T-helper 17 cell (primary cell): ENCODE data around the gene TOMM20L. TPM values are rescaled to one million over a fixed set of nuclear protein-coding genes. Genes with fewer than 3 reads are reported as not detected.
"Not testable (repeated sequence)": the region's sequence is repeated elsewhere in the genome, so short reads cannot be mapped to it uniquely, and the experiment has no call there.

Experiments used
- ATAC-seq: fragments of 150-1000 bp; cut with Tn5 transposase; 2 replicates; pipeline ENCODE4 v1.10.0; 2021; ENCODE audit warnings: mild to moderate bottlenecking, moderate library complexity
- DNase-seq, 3 donors: peaks; one replicate each; pipeline versions ENCODE4 v3.0.0 to v3.0.0-alpha.2; 2020 to 2021
- H3K9me3 ChIP-seq: one replicate; pipeline ENCODE4 v1.7.0; 2013; ENCODE audit warnings: low read length, mild to moderate bottlenecking; ENCODE audit not compliant: control insufficient read depth, poor library complexity, severe bottlenecking
- H3K27ac Mint-ChIP-seq: one replicate; pipeline ENCODE4 v1.8.0; 2022; ENCODE audit warnings: mild to moderate bottlenecking, moderate library complexity, mixed read lengths
- H3K27me3 Mint-ChIP-seq: one replicate; pipeline ENCODE4 v1.8.0; 2022; ENCODE audit warnings: mixed read lengths
- H3K36me3 Mint-ChIP-seq: one replicate; pipeline ENCODE4 v1.8.0; 2022; ENCODE audit warnings: low read depth, mixed read lengths
- H3K4me1 Mint-ChIP-seq: one replicate; pipeline ENCODE4 v1.8.0; 2022; ENCODE audit warnings: mild to moderate bottlenecking, mixed read lengths
- H3K4me3 Mint-ChIP-seq: one replicate; pipeline ENCODE4 v1.8.0; 2022; ENCODE audit warnings: mild to moderate bottlenecking, moderate library complexity, mixed read lengths
- total RNA-seq, 4 donors: library from RNA in 2 of 4; stranded (reverse) in 2 of 4; gene quantifications; one replicate each; pipeline ENCODE4 v1.2.3 and lab custom pipeline; 2022 to 2026

Gene TOMM20L
- total RNA-seq, 2 donors from 2014 or later: not detected

- no peak overlapping the region for H3K27ac Mint-ChIP-seq
These were observed 2.8 kb downstream of the TOMM20L start for GRCh38 chr14:58398495-58398894.

GRCh38 chr14:58398895-58399294 is 3.2 kb downstream of the TOMM20L start:
- H3K4me3 Mint-ChIP-seq: no peak overlapping the region
- DNase-seq: no peak
- no peaks in the 10 kb centered on the region for H3K27me3 Mint-ChIP-seq
- H3K27ac Mint-ChIP-seq: no peak overlapping the region
- H3K9me3 ChIP-seq: no peaks in the 10 kb centered on the region
- H3K4me1 Mint-ChIP-seq: peaks cover 16% of the 10 kb centered on the region
- no peaks in the 10 kb centered on the region for H3K36me3 Mint-ChIP-seq
- ATAC-seq: no peak

More at GRCh38 chr14:58398495-58398894, 2.8 kb downstream of the TOMM20L start:
- Mint-ChIP-seq H3K4me1 (peaks cover 16% of the 10 kb centered on the region), H3K27me3 (no peaks in the 10 kb centered on the region), H3K4me3 (no peak overlapping the region), H3K36me3 (no peaks in the 10 kb centered on the region)
- DNase-seq (no peak), ATAC-seq (no peak)
- H3K9me3 ChIP-seq: no peaks in the 10 kb centered on the region

GRCh38 chr14:58401587-58401986 is 5.9 kb downstream of the TOMM20L start:
- Mint-ChIP-seq H3K36me3 (no peaks in the 10 kb centered on the region), H3K4me1 (peaks cover 12% of the 10 kb centered on the region), H3K4me3 (no peak overlapping the region), H3K27me3 (no peaks in the 10 kb centered on the region), H3K27ac (no peak overlapping the region)
- no peak for DNase-seq
- no peaks in the 10 kb centered on the region for H3K9me3 ChIP-seq
- ATAC-seq: no peak

GRCh38 chr14:58408681-58409215 is 13.0 kb downstream of the TOMM20L start:
- Mint-ChIP-seq H3K4me1 (no peaks in the 10 kb centered on the region), H3K27me3 (no peaks in the 10 kb centered on the region), H3K36me3 (no peaks in the 10 kb centered on the region), H3K27ac (no peak overlapping the region), H3K4me3 (no peak overlapping the region)
- DNase-seq (no peak), ATAC-seq (no peak)
- no peaks in the 10 kb centered on the region for H3K9me3 ChIP-seq

- Mint-ChIP-seq H3K4me1 (peaks cover 10% of the 10 kb centered on the region), H3K27me3 (no peaks in the 10 kb centered on the region), H3K36me3 (peaks cover 10% of the 10 kb centered on the region), H3K4me3 (no peak overlapping the region), H3K27ac (no peak overlapping the region)
- ATAC-seq (no peak), DNase-seq (no peak)
- H3K9me3 ChIP-seq: no peaks in the 10 kb centered on the region
These were observed 19.1 kb downstream of the TOMM20L start for GRCh38 chr14:58414845-58415244.

GRCh38 chr14:58415636-58416547 is 20.2 kb downstream of the TOMM20L start:
- Mint-ChIP-seq H3K36me3 (peaks cover 10% of the 10 kb centered on the region), H3K27ac (no peak overlapping the region), H3K4me1 (peaks cover 10% of the 10 kb centered on the region), H3K27me3 (no peaks in the 10 kb centered on the region), H3K4me3 (no peak overlapping the region)
- H3K9me3 ChIP-seq: no peaks in the 10 kb centered on the region
- no peak for DNase-seq
- ATAC-seq: no peak

- H3K9me3 ChIP-seq, H3K27ac Mint-ChIP-seq, H3K4me3 Mint-ChIP-seq, H3K4me1 Mint-ChIP-seq, H3K27me3 Mint-ChIP-seq, DNase-seq, ATAC-seq: not testable (repeated sequence)
- peaks cover 12% of the 10 kb centered on the region for H3K36me3 Mint-ChIP-seq
These were observed 21.2 kb downstream of the TOMM20L start for GRCh38 chr14:58416934-58417333.

- no peaks in the 10 kb centered on the region for H3K36me3 Mint-ChIP-seq
- peak; percentile 15 to 32 (median 26) for DNase-seq
- no peaks in the 10 kb centered on the region for H3K9me3 ChIP-seq
- peaks cover 29% of the 10 kb centered on the region for H3K4me1 Mint-ChIP-seq
- peak overlapping the region; percentile 99 for H3K27ac Mint-ChIP-seq
- peak; percentile 28 for ATAC-seq
- peak overlapping the region; percentile 97 for H3K4me3 Mint-ChIP-seq
- no peaks in the 10 kb centered on the region for H3K27me3 Mint-ChIP-seq
These were observed 31.0 kb downstream of the TOMM20L start for GRCh38 chr14:58426670-58427280.

- Mint-ChIP-seq H3K36me3 (no peaks in the 10 kb centered on the region), H3K27ac (peak within 1 kb of the TSS; percentile 99), H3K4me1 (peaks cover 31% of the 10 kb centered on the region), H3K27me3 (no peaks in the 10 kb centered on the region), H3K4me3 (peak within 1 kb of the TSS; percentile 97)
- DNase-seq: peak; percentile 84 to 92 (median 90)
- H3K9me3 ChIP-seq: no peaks in the 10 kb centered on the region
- peak; percentile 91 for ATAC-seq
These were observed 31.8 kb downstream of the TOMM20L start, which contains the start of the genes KIAA0586 and TIMM9 for GRCh38 chr14:58427281-58428117. Gene KIAA0586, plus strand, starts transcription at chr14:58427719. Its CDS starts 546 bp downstream, at chr14:58428265. Gene TIMM9, minus strand, starts transcription at chr14:58427531. Its CDS starts 15,586 bp downstream, at chr14:58411945.

- Mint-ChIP-seq H3K36me3 (peaks cover 2% of the 10 kb centered on the region), H3K27me3 (no peaks in the 10 kb centered on the region), H3K4me3 (peak overlapping the region; percentile 97), H3K4me1 (peaks cover 31% of the 10 kb centered on the region), H3K27ac (peak overlapping the region; percentile 99)
- ATAC-seq (no peak), DNase-seq (no peak)
- H3K9me3 ChIP-seq: no peaks in the 10 kb centered on the region
These were observed 32.5 kb downstream of the TOMM20L start for GRCh38 chr14:58428118-58428683.

- H3K36me3 Mint-ChIP-seq: peaks cover 6% of the 10 kb centered on the region
These were observed 34.4 kb downstream of the TOMM20L start for GRCh38 chr14:58430156-58430555.

GRCh38 chr14:58439476-58439875 is 43.7 kb downstream of the TOMM20L start:
- Mint-ChIP-seq H3K4me3 (no peak overlapping the region), H3K27me3 (no peaks in the 10 kb centered on the region), H3K27ac (no peak overlapping the region), H3K4me1 (peaks cover 10% of the 10 kb centered on the region), H3K36me3 (peaks cover 5% of the 10 kb centered on the region)
- DNase-seq (no peak), ATAC-seq (no peak)
- H3K9me3 ChIP-seq: no peaks in the 10 kb centered on the region

More at GRCh38 chr14:58430156-58430555, 34.4 kb downstream of the TOMM20L start:
- Mint-ChIP-seq H3K27ac (peak overlapping the region; percentile 61), H3K4me1 (peaks cover 29% of the 10 kb centered on the region), H3K4me3 (no peak overlapping the region), H3K27me3 (no peaks in the 10 kb centered on the region)
- ATAC-seq: no peak
- no peaks in the 10 kb centered on the region for H3K9me3 ChIP-seq
- DNase-seq: no peak
